ENCODE data around the gene FIBCD1. TPM values are rescaled to one million over a fixed set of nuclear protein-coding genes. Genes with fewer than 3 reads are reported as not detected.

The FIBCD1 gene
- total RNA-seq, 1 experiment from 2014 or later = 6.6 TPM

GRCh38 chr9:130858739-130859705 lies 80.0 kb downstream of the FIBCD1 start (continued):
- no peak for TF ChIP-seq ZBTB43 (CRISPR knock-in tag; IDR thresholded peaks at IDR 0.05)

GRCh38 chr9:130857864-130858738 lies 80.9 kb downstream of the FIBCD1 start:
- no peak for TF ChIP-seq KAT7 (CRISPR knock-in tag; IDR thresholded peaks at IDR 0.05; ENCODE audit: borderline replicate concordance)
- TF ChIP-seq FOXJ3 (CRISPR knock-in tag; IDR thresholded peaks at IDR 0.05; ENCODE audit: borderline replicate concordance) = no peak
- no peak for TF ChIP-seq E2F4 (CRISPR knock-in tag; IDR thresholded peaks at IDR 0.05; ENCODE audit: borderline replicate concordance, low read depth)
- no peak for TF ChIP-seq MXD4 (CRISPR knock-in tag; IDR thresholded peaks at IDR 0.05; ENCODE audit: borderline replicate concordance)
- no peak for TF ChIP-seq TEAD1 (CRISPR knock-in tag; IDR thresholded peaks at IDR 0.05)
- no peak for TF ChIP-seq PRRX2 (CRISPR knock-in tag; IDR thresholded peaks at IDR 0.05)
- no peak for TF ChIP-seq OVOL2 (CRISPR knock-in tag; IDR thresholded peaks at IDR 0.05; ENCODE audit: borderline replicate concordance)
- no peak for TF ChIP-seq ZNF263 (CRISPR knock-in tag; IDR thresholded peaks at IDR 0.05; ENCODE audit: low read depth)
- no peak for TF ChIP-seq GRHL2 (CRISPR knock-in tag; IDR thresholded peaks at IDR 0.05; ENCODE audit: insufficient replicate concordance, severe bottlenecking)
- TF ChIP-seq FOXP4 (CRISPR knock-in tag; IDR thresholded peaks at IDR 0.05) = no peak
- TF ChIP-seq ZNF425 (CRISPR knock-in tag; conservative IDR thresholded peaks at IDR 0.05) = no peak
- TF ChIP-seq ZNF512 (CRISPR knock-in tag; IDR thresholded peaks at IDR 0.05; ENCODE audit: borderline replicate concordance) = no peak
- CTCF ChIA-PET = interaction anchor here (0.5 to 2.6 kb wide), 6 partner anchors 9 to 166 kb away, joined by 3 to 10 read pairs (median 5); no protein-coding TSS in a partner anchor
- no peak for ATAC-seq
- Mint-ChIP-seq H3K27ac (peak overlapping the region; percentile 69), H3K4me3 (no peak overlapping the region), H3K36me3 (peaks cover 38% of the 10 kb centered on the region), H3K4me1 (peaks cover 21% of the 10 kb centered on the region), H3K27me3 (ENCODE audit: low read depth) (no peaks in the 10 kb centered on the region), H3K9me3 (no peaks in the 10 kb centered on the region)
- POLR2A ChIA-PET = no interaction called here
- DNase-seq (ENCODE audit: low spot score) = no peak
